MCF 10A (cell line): ENCODE measurements around the gene ANAPC5. TPM values are rescaled to one million over a fixed set of nuclear protein-coding genes. Genes with fewer than 3 reads are reported as not detected.
A peak's percentile ranks its signal among the peaks of the same experiment; 100 is the strongest.

Experiments used
- BruUV-seq: library from RNA; stranded (reverse); fragments of 400-500 nt; replicated peaks from 2 replicates; lab custom pipeline; 2021; lab: Mats Ljungman, UMichigan
- CTCF ChIA-PET: fragments of 300-600 bp; sonication (Branson Sonifier 250); formaldehyde crosslinking; extraction: SDS; loops from one replicate; lab custom pipeline; 2021; ENCODE audit warnings: antibody characterized with exemption, inconsistent platforms; lab: Yijun Ruan, JAX
- POLR2A ChIA-PET: fragments of 300-600, 350-650 bp; sonication (Branson Sonifier 250); formaldehyde crosslinking; extraction: SDS; loops from one replicate; lab custom pipeline; 2020; ENCODE audit warnings: antibody characterized with exemption, inconsistent platforms; lab: Yijun Ruan, JAX
- DNase-seq: peaks from one replicate; pipeline ENCODE4 v3.0.0-alpha.2; 2018; ENCODE audit not compliant: unreplicated experiment
- H3K27ac Mint-ChIP-seq: one replicate; pipeline ENCODE4 v1.8.0; 2022; ENCODE audit warnings: mild to moderate bottlenecking, low read depth, mixed read lengths; ENCODE audit not compliant: unreplicated experiment
- H3K27me3 Mint-ChIP-seq: one replicate; pipeline ENCODE4 v1.8.0; 2022; ENCODE audit warnings: mixed read lengths; ENCODE audit not compliant: insufficient read depth, unreplicated experiment
- H3K36me3 Mint-ChIP-seq: one replicate; pipeline ENCODE4 v1.8.0; 2022; ENCODE audit warnings: mild to moderate bottlenecking, moderate library complexity, mixed read lengths; ENCODE audit not compliant: insufficient read depth, unreplicated experiment
- H3K4me1 Mint-ChIP-seq: one replicate; pipeline ENCODE4 v1.8.0; 2022; ENCODE audit warnings: mixed read lengths; ENCODE audit not compliant: insufficient read depth, unreplicated experiment
- H3K4me3 Mint-ChIP-seq: one replicate; pipeline ENCODE4 v1.8.0; 2022; ENCODE audit warnings: mild to moderate bottlenecking, moderate library complexity, mixed read lengths; ENCODE audit not compliant: unreplicated experiment
- H3K9me3 Mint-ChIP-seq: one replicate; pipeline ENCODE4 v1.8.0; 2022; ENCODE audit warnings: mixed read lengths; ENCODE audit not compliant: unreplicated experiment
- CTCF ChIP-seq: fragments of 200-600 bp; IDR thresholded peaks from one replicate; pipeline ENCODE4 v1.8.0; 2022; ENCODE audit warnings: antibody characterized with exemption, mild to moderate bottlenecking; ENCODE audit not compliant: unreplicated experiment
- intact Hi-C: fragments of 100-400 bp; cut with micrococcal nuclease; formaldehyde crosslinking; loops from 2 replicates; pipeline ENCODE4 v1.14.1; 2022
- total RNA-seq: library from RNA; stranded (reverse); gene quantifications from 2 replicates; pipeline ENCODE4 v1.2.3, GENCODE V29; 2022

ANAPC5 gene
- total RNA-seq, 1 experiment from 2014 or later: 95.6 TPM

GRCh38 chr12:121364683-121365121, 12.5 kb upstream of the ANAPC5 start:
- CTCF ChIA-PET: interaction anchor here (1.0 kb wide), 1 partner anchor 30 kb away, joined by 3 read pairs; no protein-coding TSS in a partner anchor
- POLR2A ChIA-PET: interaction anchor here (0.6 to 3.0 kb wide), 2 partner anchors 13 to 1163 kb away, joined by 3 to 19 read pairs; partner anchors contain the start of gene ANAPC5
- intact Hi-C loops: no loop called here
- Mint-ChIP-seq H3K27me3 (no peaks in the 10 kb centered on the region), H3K36me3 (no peaks in the 10 kb centered on the region), H3K27ac (no peak overlapping the region), H3K9me3 (no peaks in the 10 kb centered on the region), H3K4me3 (no peak overlapping the region), H3K4me1 (peaks cover 10% of the 10 kb centered on the region)
- DNase-seq: peak; percentile 63
- TF ChIP-seq CTCF: no peak
- BruUV-seq: no TSS peak

GRCh38 chr12:121358073-121358472, 5.9 kb upstream of the ANAPC5 start:
- Mint-ChIP-seq H3K27ac (no peak overlapping the region), H3K36me3 (no peaks in the 10 kb centered on the region), H3K4me3 (no peak overlapping the region), H3K4me1 (peaks cover 8% of the 10 kb centered on the region), H3K27me3 (no peaks in the 10 kb centered on the region), H3K9me3 (no peaks in the 10 kb centered on the region)
- CTCF ChIA-PET: interaction anchor here (0.5 to 0.9 kb wide), 4 partner anchors 23 to 710 kb away, joined by 3 to 4 read pairs (median 3); no protein-coding TSS in a partner anchor
- POLR2A ChIA-PET: interaction anchor here (1.0 kb wide), 1 partner anchor 41 kb away, joined by 3 read pairs; no protein-coding TSS in a partner anchor
- no TSS peak for BruUV-seq
- TF ChIP-seq CTCF: no peak
- intact Hi-C loops: no loop called here
- DNase-seq: no peak

GRCh38 chr12:121357331-121357730, 5.1 kb upstream of the ANAPC5 start:
- intact Hi-C loops: no loop called here
- ChIA-PET POLR2A (interaction anchor here (0.6 kb wide), 1 partner anchor 424 kb away, joined by 3 read pairs; no protein-coding TSS in a partner anchor), CTCF (interaction anchor here (0.6 kb wide), 1 partner anchor 22 kb away, joined by 3 read pairs; no protein-coding TSS in a partner anchor)
- no TSS peak for BruUV-seq
- DNase-seq: no peak
- Mint-ChIP-seq H3K27ac (no peak overlapping the region), H3K4me3 (no peak overlapping the region), H3K36me3 (no peaks in the 10 kb centered on the region), H3K9me3 (no peaks in the 10 kb centered on the region), H3K27me3 (no peaks in the 10 kb centered on the region), H3K4me1 (peaks cover 11% of the 10 kb centered on the region)
- no peak for TF ChIP-seq CTCF

GRCh38 chr12:121356657-121357056, 4.4 kb upstream of the ANAPC5 start:
- H3K4me1 Mint-ChIP-seq: peaks cover 11% of the 10 kb centered on the region

More at GRCh38 chr12:121356657-121357056, 4.4 kb upstream of the ANAPC5 start:
- Mint-ChIP-seq H3K9me3 (no peaks in the 10 kb centered on the region), H3K27me3 (no peaks in the 10 kb centered on the region), H3K4me3 (no peak overlapping the region), H3K36me3 (no peaks in the 10 kb centered on the region), H3K27ac (no peak overlapping the region)
- ChIA-PET POLR2A (no interaction called here), CTCF (no interaction called here)
- TF ChIP-seq CTCF: no peak
- no TSS peak for BruUV-seq
- intact Hi-C loops: no loop called here
- DNase-seq: no peak
